Osteoblast (primary cell): Measurements from ENCODE around the gene ADAM8. TPM values are rescaled to one million over a fixed set of nuclear protein-coding genes. Genes with fewer than 3 reads are reported as not detected.

Source experiments
- DNase-seq: peaks from one replicate; pipeline ENCODE4 v3.0.0; 2011; ENCODE audit warnings: low spot score, mixed read lengths; ENCODE audit not compliant: insufficient read length; ENCODE audit errors: missing footprints
- H2AFZ ChIP-seq: 2 replicates; pipeline ENCODE4 v1.6.0; 2011; ENCODE audit warnings: mild to moderate bottlenecking, low read length
- H3K27ac ChIP-seq: 2 replicates; pipeline ENCODE4 v1.5.1; 2011; ENCODE audit warnings: mild to moderate bottlenecking, low read depth, low read length, moderate library complexity
- H3K27me3 ChIP-seq: 2 replicates; pipeline ENCODE4 v1.6.0; 2012; ENCODE audit warnings: mild to moderate bottlenecking, control low read depth, inconsistent platforms, low read length, moderate library complexity; ENCODE audit not compliant: insufficient read depth
- H3K36me3 ChIP-seq: 2 replicates; pipeline ENCODE4 v1.5.1; 2011; ENCODE audit warnings: mild to moderate bottlenecking, low read length, control low read depth, moderate library complexity; ENCODE audit not compliant: insufficient read depth
- H3K4me1 ChIP-seq: 2 replicates; pipeline ENCODE4 v1.5.1; 2011; ENCODE audit warnings: mild to moderate bottlenecking, low read length, control low read depth, moderate library complexity; ENCODE audit not compliant: insufficient read depth
- H3K4me2 ChIP-seq: 2 replicates; pipeline ENCODE4 v1.6.0; 2011; ENCODE audit warnings: mild to moderate bottlenecking, low read length; ENCODE audit not compliant: insufficient read depth
- H3K4me3 ChIP-seq: fragments of 200-600 bp; sonication (generic); 3 replicates; pipeline ENCODE4 v1.5.1; 2012; ENCODE audit warnings: mild to moderate bottlenecking, low read length, inconsistent platforms; ENCODE audit not compliant: insufficient read depth
- H3K79me2 ChIP-seq: 2 replicates; pipeline ENCODE4 v1.6.0; 2012; ENCODE audit warnings: mild to moderate bottlenecking, low read length, control low read depth, inconsistent platforms; ENCODE audit not compliant: insufficient read depth
- H3K9me3 ChIP-seq: 2 replicates; pipeline ENCODE4 v1.5.1; 2011; ENCODE audit warnings: low read depth, low read length, control low read depth
- H4K20me1 ChIP-seq: 2 replicates; pipeline ENCODE4 v1.6.0; 2012; ENCODE audit warnings: mild to moderate bottlenecking, low read length, control low read depth; ENCODE audit not compliant: insufficient read depth
- total RNA-seq: library from RNA; depleted of rRNA; stranded (reverse); fragments of >200 nt; gene quantifications from 2 replicates; pipeline ENCODE4 v1.2.3, GENCODE V29; 2012
- TF ChIP-seq, protein P1 (sequence below): IDR thresholded peaks from 2 replicates; pipeline ENCODE4 v1.5.1; 2011; ENCODE audit warnings: mild to moderate bottlenecking, low read depth, low read length, moderate library complexity; ENCODE audit errors: extremely low read depth

ADAM8 gene
- total RNA-seq, 1 donor = 2.2 TPM

DNA sequence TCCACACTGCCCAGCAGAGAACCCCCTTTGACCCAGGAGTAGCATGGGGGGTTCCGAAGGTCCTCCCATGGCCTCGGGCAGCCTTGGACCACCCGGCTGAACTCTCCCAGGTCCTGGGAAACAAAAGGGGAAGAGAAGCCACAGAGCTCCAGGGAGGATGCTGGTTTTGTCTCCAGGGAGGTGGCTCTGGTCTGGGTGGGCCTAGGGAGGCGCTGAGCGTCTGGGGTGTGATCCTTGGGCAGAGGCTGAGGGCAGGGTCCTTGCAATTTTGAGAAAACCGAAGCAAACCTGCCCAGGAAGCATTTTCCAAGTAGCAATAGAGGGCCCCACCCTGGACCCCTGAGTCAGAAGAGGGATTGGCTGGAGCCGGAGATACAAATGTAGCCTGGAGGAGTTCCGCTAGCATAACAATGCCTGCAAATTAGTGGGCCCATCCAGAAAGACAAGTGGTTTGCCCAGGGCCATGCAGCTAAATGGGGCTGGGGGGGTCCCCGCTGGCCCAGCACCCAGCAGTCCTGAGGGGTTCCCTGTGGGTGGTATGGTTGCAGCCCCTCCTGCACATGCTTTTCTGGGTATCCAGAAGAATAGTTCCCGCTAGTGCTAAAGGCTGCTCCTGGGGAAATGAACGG, 44.6 kb downstream of the ADAM8 start:
- Histone ChIP-seq H3K36me3 (no peaks in the 10 kb centered on the region), H2AFZ (no peak overlapping the region), H3K79me2 (no peaks in the 10 kb centered on the region), H3K4me2 (no peak overlapping the region), H3K4me1 (no peaks in the 10 kb centered on the region), H3K9me3 (no peaks in the 10 kb centered on the region), H3K27ac (no peak overlapping the region), H4K20me1 (no peaks in the 10 kb centered on the region), H3K27me3 (peaks cover 57% of the 10 kb centered on the region), H3K4me3 (no peak overlapping the region)
- DNase-seq = peak; percentile 90
- TF ChIP-seq, protein P1, sequence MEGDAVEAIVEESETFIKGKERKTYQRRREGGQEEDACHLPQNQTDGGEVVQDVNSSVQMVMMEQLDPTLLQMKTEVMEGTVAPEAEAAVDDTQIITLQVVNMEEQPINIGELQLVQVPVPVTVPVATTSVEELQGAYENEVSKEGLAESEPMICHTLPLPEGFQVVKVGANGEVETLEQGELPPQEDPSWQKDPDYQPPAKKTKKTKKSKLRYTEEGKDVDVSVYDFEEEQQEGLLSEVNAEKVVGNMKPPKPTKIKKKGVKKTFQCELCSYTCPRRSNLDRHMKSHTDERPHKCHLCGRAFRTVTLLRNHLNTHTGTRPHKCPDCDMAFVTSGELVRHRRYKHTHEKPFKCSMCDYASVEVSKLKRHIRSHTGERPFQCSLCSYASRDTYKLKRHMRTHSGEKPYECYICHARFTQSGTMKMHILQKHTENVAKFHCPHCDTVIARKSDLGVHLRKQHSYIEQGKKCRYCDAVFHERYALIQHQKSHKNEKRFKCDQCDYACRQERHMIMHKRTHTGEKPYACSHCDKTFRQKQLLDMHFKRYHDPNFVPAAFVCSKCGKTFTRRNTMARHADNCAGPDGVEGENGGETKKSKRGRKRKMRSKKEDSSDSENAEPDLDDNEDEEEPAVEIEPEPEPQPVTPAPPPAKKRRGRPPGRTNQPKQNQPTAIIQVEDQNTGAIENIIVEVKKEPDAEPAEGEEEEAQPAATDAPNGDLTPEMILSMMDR = no peak

DNA sequence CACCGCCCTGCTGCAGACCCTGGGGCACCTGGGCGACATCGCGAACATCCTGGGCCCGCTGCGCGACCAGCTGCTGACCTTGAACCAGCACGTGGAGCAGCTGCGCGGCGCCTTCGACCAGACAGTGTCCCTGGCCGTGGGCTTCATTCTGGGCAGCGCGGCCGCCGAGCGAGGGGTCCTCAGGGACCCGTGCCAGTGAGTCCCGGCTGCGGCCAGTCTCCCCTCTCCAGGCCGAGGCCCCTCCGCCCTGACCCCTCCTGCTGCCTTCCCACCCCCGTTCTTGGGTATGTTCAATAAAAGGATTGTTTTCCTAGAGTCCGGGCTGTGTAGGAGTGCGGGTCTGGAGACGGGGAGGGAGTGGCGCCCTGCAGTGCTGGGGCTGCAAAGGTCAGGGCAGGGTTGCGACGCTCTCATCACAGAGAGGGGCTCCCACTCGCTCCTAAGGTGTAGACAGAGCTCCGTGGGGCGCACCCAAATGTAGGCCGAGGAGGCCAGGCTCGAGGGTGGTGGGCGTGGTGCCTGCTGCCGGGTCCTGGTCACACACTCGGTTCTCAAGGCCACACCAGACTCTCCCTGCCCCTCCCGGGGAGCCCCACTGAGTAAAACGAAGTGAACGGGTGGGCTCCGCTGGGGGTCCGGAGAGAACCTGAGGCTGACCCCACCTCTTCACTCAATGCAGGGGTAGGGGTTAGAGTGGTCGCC, 45.3 kb downstream of the ADAM8 start:
- no peak overlapping the region for H3K27ac ChIP-seq
- no peaks in the 10 kb centered on the region for H3K4me1 ChIP-seq
- no peaks in the 10 kb centered on the region for H4K20me1 ChIP-seq
- no peaks in the 10 kb centered on the region for H3K79me2 ChIP-seq
- DNase-seq = no peak
- TF ChIP-seq, protein P1 = no peak
- no peaks in the 10 kb centered on the region for H3K9me3 ChIP-seq
- H2AFZ ChIP-seq = no peak overlapping the region
- peaks cover 54% of the 10 kb centered on the region for H3K27me3 ChIP-seq
- no peaks in the 10 kb centered on the region for H3K36me3 ChIP-seq
- H3K4me3 ChIP-seq = no peak overlapping the region
- H3K4me2 ChIP-seq = no peak overlapping the region

DNA sequence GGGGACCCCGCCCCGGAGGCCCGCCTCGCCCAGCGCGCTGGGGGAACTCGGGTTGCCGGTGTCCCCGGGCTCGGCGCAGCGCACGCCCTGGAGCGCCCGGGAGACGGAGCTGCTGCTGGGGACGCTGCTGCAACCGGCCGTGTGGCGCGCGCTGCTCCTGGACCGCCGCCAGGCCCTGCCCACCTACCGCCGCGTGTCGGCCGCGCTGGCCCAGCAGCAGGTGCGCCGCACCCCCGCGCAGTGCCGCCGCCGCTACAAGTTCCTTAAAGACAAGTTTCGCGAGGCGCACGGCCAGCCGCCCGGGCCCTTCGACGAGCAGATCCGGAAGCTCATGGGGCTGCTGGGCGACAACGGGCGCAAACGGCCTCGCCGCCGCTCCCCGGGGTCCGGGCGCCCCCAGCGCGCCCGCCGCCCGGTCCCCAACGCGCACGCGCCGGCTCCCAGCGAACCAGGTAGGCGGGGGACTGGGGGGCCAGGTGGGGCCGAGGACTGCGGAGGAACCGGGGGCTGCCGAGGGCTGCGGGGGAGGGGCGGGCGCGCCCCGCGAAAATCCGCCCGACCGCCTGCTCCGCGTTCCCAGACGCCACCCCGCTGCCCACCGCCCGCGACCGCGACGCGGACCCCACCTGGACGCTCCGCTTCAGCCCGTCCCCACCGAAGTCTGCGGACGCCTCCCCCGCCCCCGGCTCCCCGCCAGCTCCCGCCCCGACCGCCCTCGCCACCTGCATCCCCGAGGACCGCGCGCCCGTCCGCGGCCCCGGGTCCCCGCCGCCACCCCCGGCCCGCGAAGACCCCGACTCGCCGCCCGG, 46.1 kb downstream of the ADAM8 start:
- H3K9me3 ChIP-seq = no peaks in the 10 kb centered on the region
- TF ChIP-seq, protein P1 = no peak
- H3K79me2 ChIP-seq = no peaks in the 10 kb centered on the region
- no peaks in the 10 kb centered on the region for H3K4me1 ChIP-seq
- no peak overlapping the region for H2AFZ ChIP-seq
- no peak overlapping the region for H3K27ac ChIP-seq
- no peak overlapping the region for H3K4me2 ChIP-seq
- no peak for DNase-seq
- no peaks in the 10 kb centered on the region for H4K20me1 ChIP-seq
- peaks cover 47% of the 10 kb centered on the region for H3K27me3 ChIP-seq
- H3K4me3 ChIP-seq = no peak overlapping the region
- no peaks in the 10 kb centered on the region for H3K36me3 ChIP-seq

DNA sequence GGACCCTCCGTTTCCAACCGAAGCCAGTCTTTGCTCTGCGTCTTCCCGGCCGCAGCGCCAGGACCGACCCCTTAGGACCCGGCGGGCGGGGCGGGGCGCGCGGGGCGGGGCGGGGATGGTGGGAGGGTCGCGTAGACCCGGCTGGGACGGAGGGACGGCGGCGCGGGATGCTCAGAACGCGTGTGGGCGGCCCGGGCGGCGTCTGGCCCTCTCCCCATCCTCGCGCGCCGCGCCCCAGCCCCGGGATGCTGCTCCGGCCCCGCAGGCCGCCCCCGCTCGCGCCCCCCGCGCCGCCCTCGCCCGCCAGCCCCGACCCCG, 46.7 kb downstream of the ADAM8 start, which contains the start of gene UTF1:
Gene UTF1, plus strand, starts transcription at position 174 of the 318 bp plus-strand sequence. Its CDS starts 72 bp downstream, at position 246.
- no peak for DNase-seq
- no peak within 1 kb of the TSS for H3K4me2 ChIP-seq
- TF ChIP-seq, protein P1 = no peak
- H4K20me1 ChIP-seq = no peaks in the 10 kb centered on the region
- H3K36me3 ChIP-seq = no peaks in the 10 kb centered on the region
- no peak within 1 kb of the TSS for H3K4me3 ChIP-seq
- no peaks in the 10 kb centered on the region for H3K79me2 ChIP-seq
- H2AFZ ChIP-seq = no peak within 1 kb of the TSS
- no peak within 1 kb of the TSS for H3K27ac ChIP-seq
- no peaks in the 10 kb centered on the region for H3K9me3 ChIP-seq
- no peaks in the 10 kb centered on the region for H3K4me1 ChIP-seq
- H3K27me3 ChIP-seq = peaks cover 41% of the 10 kb centered on the region
